ENCODE data around the gene RAB3GAP2. TPM values are rescaled to one million over a fixed set of nuclear protein-coding genes. Genes with fewer than 3 reads are reported as not detected.

Gene RAB3GAP2
- total and polyA plus RNA-seq, 2 donors (not counting 1 experiment from before 2014, with no cell fraction given), result 16.9 to 70.5 TPM

DNA sequence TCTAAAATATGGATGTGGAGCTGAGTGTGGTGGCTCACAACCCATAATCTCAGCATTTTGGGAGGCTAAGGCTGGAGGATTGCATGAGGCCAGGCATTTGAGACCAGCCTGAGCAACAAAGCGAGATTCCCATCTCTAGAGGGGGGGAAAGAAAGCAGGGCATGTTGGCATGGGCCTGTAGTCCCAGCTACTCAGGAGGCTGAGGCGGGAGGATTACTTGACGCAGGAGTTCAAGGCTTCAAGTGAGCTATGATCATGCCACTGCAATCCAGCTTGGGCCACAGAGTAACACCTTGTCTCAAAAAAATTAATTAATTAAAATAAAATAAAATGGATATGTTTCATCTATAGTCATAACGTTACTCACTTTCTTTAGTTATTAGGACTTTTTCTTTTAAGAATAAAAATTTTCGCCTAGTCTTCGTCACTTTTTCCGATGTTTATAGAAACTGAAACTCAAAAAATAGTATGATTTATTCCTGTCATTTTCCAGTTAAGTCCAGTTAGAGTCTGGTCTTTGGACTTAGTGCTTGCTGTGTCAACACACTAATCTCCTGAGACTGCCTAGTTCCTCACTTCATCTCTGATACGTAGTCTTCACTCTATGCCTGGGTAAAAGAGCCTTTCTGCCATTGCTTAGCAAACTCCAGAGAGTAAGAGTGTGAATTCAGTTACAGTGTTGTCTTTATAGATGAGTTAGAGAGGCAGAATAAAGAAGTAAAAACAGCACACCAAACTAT is 150.3 kb downstream of the RAB3GAP2 start:
- Histone ChIP-seq H3K27me3 (replicated peaks in 1 of 4; ENCODE audit: control extremely low read depth in 1 of 4, control insufficient read depth in 3 of 4, insufficient read depth in 4 of 4, low read length in 3 of 4) (no peaks in the 10 kb centered on the region), H4K20me1 (ENCODE audit: control insufficient read depth, insufficient read depth, low read length, poor library complexity, severe bottlenecking) (no peaks in the 10 kb centered on the region), H3K9me3 (ENCODE audit: control extremely low read depth in 1 of 3, control insufficient read depth in 2 of 3, insufficient read depth in 1 of 3, low read length in 2 of 3) (no peaks in the 10 kb centered on the region), H3K4me3 (ENCODE audit: control extremely low read depth in 1 of 5, extremely low read depth in 1 of 5, insufficient read depth in 1 of 5, low read depth in 2 of 5, low read length in 4 of 5) (no peak overlapping the region), H3K4me1 (ENCODE audit: control insufficient read depth in 2 of 2, insufficient read depth in 2 of 2, low read length in 2 of 2) (no peaks in the 10 kb centered on the region), H3K4me2 (replicated peaks; ENCODE audit: low read depth, low read length, poor library complexity, severe bottlenecking) (no peak overlapping the region), H3K36me3 (replicated peaks in 1 of 2; ENCODE audit: control extremely low read depth in 1 of 2, control insufficient read depth in 1 of 2, extremely low read depth in 1 of 2, insufficient read depth in 2 of 2, low read length in 1 of 2) (peaks cover 6 to 25% of the 10 kb centered on the region in 2 experiments), H3K27ac (ENCODE audit: low read length in 2 of 2) (no peak overlapping the region), H3K9ac (ENCODE audit: low read length) (no peak overlapping the region), H2AFZ (ENCODE audit: insufficient read depth, low read depth, low read length, poor library complexity, severe bottlenecking) (no peak overlapping the region), H3K79me2 (ENCODE audit: control insufficient read depth, insufficient read depth, low read length) (no peaks in the 10 kb centered on the region)
- no peaks in the 10 kb centered on the region for H3K9me3 Mint-ChIP-seq (ENCODE audit: insufficient read depth)
- H3K4me1 Mint-ChIP-seq, result no peaks in the 10 kb centered on the region
- WGBS (ENCODE audit: insufficient coverage), result 100% methylated on average over 3 of the region's 8 CpGs
- intact Hi-C loops (cut with micrococcal nuclease), result loop anchor here (10.0 kb wide), 1 partner anchor 137 kb away; no protein-coding TSS in a partner anchor
- no peak overlapping the region for H3K27ac Mint-ChIP-seq
- DNase-seq (no peak), ATAC-seq (ENCODE audit: low read depth) (no peak)
- no peak overlapping the region for H3K4me3 Mint-ChIP-seq
- ChIA-PET CTCF (interaction anchor here (1.2 kb wide), 1 partner anchor 10 kb away, joined by 3 read pairs; no protein-coding TSS in a partner anchor), POLR2A (no interaction called here)
- H3K27me3 Mint-ChIP-seq, result no peaks in the 10 kb centered on the region
- TF ChIP-seq EZH2 (IDR thresholded peaks at IDR 0.05; ENCODE audit: borderline replicate concordance, insufficient read depth, low read depth, low read length, poor library complexity, severe bottlenecking), result no peak
- TF ChIP-seq, protein P1, sequence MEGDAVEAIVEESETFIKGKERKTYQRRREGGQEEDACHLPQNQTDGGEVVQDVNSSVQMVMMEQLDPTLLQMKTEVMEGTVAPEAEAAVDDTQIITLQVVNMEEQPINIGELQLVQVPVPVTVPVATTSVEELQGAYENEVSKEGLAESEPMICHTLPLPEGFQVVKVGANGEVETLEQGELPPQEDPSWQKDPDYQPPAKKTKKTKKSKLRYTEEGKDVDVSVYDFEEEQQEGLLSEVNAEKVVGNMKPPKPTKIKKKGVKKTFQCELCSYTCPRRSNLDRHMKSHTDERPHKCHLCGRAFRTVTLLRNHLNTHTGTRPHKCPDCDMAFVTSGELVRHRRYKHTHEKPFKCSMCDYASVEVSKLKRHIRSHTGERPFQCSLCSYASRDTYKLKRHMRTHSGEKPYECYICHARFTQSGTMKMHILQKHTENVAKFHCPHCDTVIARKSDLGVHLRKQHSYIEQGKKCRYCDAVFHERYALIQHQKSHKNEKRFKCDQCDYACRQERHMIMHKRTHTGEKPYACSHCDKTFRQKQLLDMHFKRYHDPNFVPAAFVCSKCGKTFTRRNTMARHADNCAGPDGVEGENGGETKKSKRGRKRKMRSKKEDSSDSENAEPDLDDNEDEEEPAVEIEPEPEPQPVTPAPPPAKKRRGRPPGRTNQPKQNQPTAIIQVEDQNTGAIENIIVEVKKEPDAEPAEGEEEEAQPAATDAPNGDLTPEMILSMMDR (IDR thresholded peaks at IDR 0.05), result no peak

DNA sequence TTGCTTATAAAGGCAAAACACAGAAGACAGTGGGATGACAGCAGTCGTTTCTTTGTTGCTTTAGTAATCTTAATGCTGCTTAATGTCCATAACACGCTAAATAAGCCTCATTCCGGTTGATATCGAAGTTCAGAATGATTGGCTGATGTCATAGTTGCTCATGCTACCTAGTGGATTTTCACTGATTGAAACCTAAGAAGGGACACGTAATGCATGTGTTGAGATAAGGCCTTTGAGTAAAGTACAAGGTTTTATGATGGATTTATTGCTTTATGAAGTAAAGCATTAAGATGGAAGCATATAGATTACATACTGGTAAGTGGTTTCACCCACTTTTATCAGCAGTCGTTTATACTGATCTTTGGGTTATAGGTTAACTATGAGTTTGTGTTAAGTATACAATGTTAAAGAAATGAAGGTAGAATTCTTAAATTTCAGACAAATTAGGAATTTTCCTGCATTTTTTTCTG is 153.2 kb downstream of the RAB3GAP2 start:
- Histone ChIP-seq H4K20me1 (ENCODE audit: control insufficient read depth, insufficient read depth, low read length, poor library complexity, severe bottlenecking) (no peaks in the 10 kb centered on the region), H2AFZ (ENCODE audit: insufficient read depth, low read depth, low read length, poor library complexity, severe bottlenecking) (no peak overlapping the region), H3K79me2 (ENCODE audit: control insufficient read depth, insufficient read depth, low read length) (no peaks in the 10 kb centered on the region), H3K4me1 (ENCODE audit: control insufficient read depth in 2 of 2, insufficient read depth in 2 of 2, low read length in 2 of 2) (no peaks in the 10 kb centered on the region), H3K36me3 (replicated peaks in 1 of 2; ENCODE audit: control extremely low read depth in 1 of 2, control insufficient read depth in 1 of 2, extremely low read depth in 1 of 2, insufficient read depth in 2 of 2, low read length in 1 of 2) (peaks cover 6 to 40% of the 10 kb centered on the region in 2 experiments), H3K4me2 (replicated peaks; ENCODE audit: low read depth, low read length, poor library complexity, severe bottlenecking) (no peak overlapping the region), H3K27me3 (replicated peaks in 1 of 4; ENCODE audit: control extremely low read depth in 1 of 4, control insufficient read depth in 3 of 4, insufficient read depth in 4 of 4, low read length in 3 of 4) (no peaks in the 10 kb centered on the region), H3K4me3 (ENCODE audit: control extremely low read depth in 1 of 5, extremely low read depth in 1 of 5, insufficient read depth in 1 of 5, low read depth in 2 of 5, low read length in 4 of 5) (no peak overlapping the region), H3K27ac (ENCODE audit: low read length in 2 of 2) (no peak overlapping the region), H3K9ac (ENCODE audit: low read length) (no peak overlapping the region), H3K9me3 (ENCODE audit: control extremely low read depth in 1 of 3, control insufficient read depth in 2 of 3, insufficient read depth in 1 of 3, low read length in 2 of 3) (no peaks in the 10 kb centered on the region)
- intact Hi-C loops (cut with micrococcal nuclease), result loop anchor here (10.0 kb wide), 1 partner anchor 656 kb away; no protein-coding TSS in a partner anchor
- ChIA-PET CTCF (interaction anchor here (1.0 kb wide), 1 partner anchor 8 kb away, joined by 3 read pairs; no protein-coding TSS in a partner anchor), POLR2A (no interaction called here)
- Mint-ChIP-seq H3K9me3 (ENCODE audit: insufficient read depth) (no peaks in the 10 kb centered on the region), H3K27ac (no peak overlapping the region), H3K27me3 (no peaks in the 10 kb centered on the region), H3K4me1 (peaks cover under 1% of the 10 kb centered on the region), H3K4me3 (no peak overlapping the region)
- TF ChIP-seq, protein P1 (IDR thresholded peaks at IDR 0.05), result no peak
- TF ChIP-seq EZH2 (IDR thresholded peaks at IDR 0.05; ENCODE audit: borderline replicate concordance, insufficient read depth, low read depth, low read length, poor library complexity, severe bottlenecking), result no peak
- DNase-seq (no peak), ATAC-seq (ENCODE audit: low read depth) (no peak)
- WGBS (ENCODE audit: insufficient coverage), result 100% methylated on average over 3 of the region's 6 CpGs

Measured in B cell (primary cell).